HG03457 (cell line): ENCODE results near the gene SPAG6.
"Not testable (repeated sequence)": the region's sequence is repeated elsewhere in the genome, so short reads cannot be mapped to it uniquely, and the experiment has no call there.

ENCODE experiments used
- ATAC-seq: cut with Tn5 transposase; IDR thresholded peaks from one replicate; pipeline ENCODE4 v1.9.1; 2021; ENCODE audit warnings: moderate number of reproducible peaks; ENCODE audit not compliant: unreplicated experiment

SPAG6 gene

DNA sequence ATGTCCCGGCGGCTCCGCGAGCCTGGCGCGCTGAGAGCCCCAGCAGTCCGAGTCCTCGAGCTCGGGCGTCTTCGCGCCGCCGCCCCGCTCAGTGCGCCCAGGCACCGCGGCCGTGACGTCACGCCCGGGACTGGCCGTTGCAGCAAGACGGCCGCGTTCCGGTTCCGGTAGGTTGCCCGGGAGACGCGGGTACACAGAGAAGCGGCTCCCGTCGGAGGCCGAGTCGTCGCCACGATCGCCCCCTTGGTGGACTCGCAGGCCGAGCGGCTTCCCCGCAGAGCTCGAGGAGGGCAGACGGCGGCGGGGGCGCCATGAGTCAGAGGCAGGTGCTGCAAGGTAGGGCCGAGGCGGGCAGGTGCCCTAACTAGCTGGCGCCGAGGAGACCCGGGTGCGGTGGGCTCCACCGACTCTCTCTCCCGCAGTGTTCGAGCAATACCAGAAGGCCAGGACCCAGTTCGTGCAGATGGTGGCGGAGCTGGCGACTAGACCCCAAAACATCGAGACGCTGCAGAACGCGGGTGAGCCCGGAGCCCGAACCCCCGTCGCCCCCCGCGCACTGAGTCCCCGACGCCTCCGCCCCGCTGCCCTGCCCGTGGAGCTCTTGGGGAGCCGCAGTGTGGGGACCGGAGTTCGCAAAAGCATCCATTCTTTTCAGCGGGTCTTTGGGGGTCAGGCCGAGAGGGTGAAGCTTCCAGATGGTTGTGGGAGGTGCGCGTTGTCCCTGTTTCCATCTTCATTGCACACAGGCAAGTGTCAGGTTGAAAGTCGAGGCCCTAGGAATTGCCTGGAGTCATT lies at the start of gene SPAG6:
TSS of gene SPAG6 (plus strand) at position 196 of the 795 bp plus-strand sequence. CDS start at position 312, 116 bp downstream.
- no peak for ATAC-seq

DNA sequence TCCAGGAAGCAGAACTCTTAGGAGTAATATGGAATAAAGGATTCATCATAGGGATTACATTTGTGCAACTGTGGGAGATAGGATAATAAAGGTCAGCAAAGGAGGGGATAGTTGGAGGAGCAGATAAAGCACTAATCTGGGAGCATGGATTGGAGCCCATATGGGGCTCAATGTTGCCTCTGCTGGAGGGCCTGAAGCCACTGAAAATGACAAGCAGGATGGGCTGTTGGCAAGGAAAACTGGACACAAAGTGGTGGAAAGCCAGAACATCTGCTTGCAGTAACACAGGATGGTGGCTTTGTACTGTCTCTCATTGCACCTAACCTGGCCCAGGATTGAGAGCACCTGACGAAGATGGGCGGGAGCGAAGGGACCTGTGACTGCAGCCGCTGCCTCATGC lies 44.1 kb upstream of the SPAG6 start:
- no peak for ATAC-seq

GRCh38 chr10:22303461-22303860 lies 41.8 kb upstream of the SPAG6 start:
- no peak for ATAC-seq

- ATAC-seq, result no peak
These were observed 39.6 kb upstream of the SPAG6 start for GRCh38 chr10:22305721-22306120.

DNA sequence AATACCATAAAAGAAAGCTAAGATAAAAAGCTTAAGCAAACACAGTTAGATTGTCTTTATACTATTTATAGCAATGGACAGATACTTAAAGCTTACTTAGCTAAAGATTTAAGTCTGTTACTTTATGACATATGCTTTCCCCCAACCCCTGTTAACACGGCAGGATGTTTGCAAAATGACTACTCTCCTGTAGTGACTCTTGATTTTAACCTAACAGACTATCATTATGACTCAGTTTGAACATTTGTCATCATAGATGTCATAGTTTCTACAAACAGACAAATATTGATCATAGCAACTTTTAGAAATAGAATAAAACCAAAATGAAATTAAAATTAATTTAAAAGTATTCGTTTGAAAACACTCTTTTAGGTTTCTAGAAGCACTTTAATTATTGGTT lies 36.9 kb upstream of the SPAG6 start:
- ATAC-seq, result no peak

GRCh38 chr10:22309180-22310000 lies 35.9 kb upstream of the SPAG6 start:
- no peak for ATAC-seq

DNA sequence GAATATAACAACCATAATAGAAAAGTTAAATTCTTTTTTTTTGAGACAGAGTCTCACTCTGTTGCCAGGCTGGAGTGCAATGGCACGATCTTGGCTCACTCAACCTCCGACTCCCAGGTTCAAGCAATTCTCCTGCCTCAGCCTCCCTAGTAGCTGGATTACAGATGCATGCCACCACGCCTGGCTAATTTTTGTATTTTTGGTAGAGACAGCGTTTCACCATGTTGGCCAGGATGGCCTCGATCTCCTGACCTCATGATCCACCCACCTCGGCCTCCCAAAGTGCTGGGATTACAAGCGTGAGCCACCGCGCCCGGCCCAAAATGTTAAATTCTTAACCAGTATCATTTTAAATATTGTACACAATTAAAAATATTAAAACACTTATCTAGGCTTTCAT lies 35.3 kb upstream of the SPAG6 start:
- ATAC-seq, result not testable (repeated sequence)

DNA sequence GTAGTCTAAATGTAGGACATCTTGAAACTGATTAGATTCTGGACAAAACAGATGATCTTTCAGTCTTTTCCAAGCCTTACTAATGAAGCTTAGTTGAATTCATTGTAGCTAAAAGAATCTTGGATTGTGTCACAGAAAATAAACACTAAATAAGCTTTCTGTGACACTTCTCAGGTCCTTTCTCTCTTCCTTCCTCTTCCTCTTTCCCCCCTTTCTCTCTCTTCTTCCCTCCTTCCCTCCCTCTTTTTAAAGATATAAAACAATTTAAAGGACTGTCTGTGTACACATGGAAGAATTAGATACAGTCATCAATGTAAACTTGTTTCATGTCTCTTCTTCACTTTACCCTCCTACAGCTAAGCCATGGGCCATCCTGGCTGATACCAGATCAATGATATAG lies 34.4 kb upstream of the SPAG6 start:
- no peak for ATAC-seq

DNA sequence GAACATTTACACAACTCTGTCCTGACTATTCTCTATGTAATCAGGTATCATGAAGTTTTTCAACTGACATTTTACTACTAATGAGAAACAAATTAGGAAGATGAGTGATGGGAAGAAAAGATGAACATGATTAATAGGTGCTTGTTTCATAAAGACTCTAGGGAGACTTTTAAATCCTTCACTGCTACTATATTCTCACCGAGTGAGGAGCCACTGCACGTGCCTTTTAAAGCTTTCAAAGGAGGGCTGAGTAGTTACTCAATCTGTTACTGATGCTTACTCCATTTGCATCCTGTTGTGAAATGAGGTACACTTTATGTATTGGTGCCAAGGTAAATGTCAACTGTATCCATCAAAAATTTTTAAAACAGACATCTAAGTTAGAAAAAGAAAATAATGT lies 30.4 kb upstream of the SPAG6 start:
- ATAC-seq, result no peak

- peak; percentile 18 for ATAC-seq
These were observed 29.6 kb upstream of the SPAG6 start for GRCh38 chr10:22315455-22316285.

GRCh38 chr10:22316286-22317075 lies 28.8 kb upstream of the SPAG6 start, which contains the start of gene COMMD3:
Gene COMMD3, plus strand, starts transcription at chr10:22316388. Its CDS starts 30 bp downstream, at chr10:22316418.
- peak; percentile 62 for ATAC-seq

DNA sequence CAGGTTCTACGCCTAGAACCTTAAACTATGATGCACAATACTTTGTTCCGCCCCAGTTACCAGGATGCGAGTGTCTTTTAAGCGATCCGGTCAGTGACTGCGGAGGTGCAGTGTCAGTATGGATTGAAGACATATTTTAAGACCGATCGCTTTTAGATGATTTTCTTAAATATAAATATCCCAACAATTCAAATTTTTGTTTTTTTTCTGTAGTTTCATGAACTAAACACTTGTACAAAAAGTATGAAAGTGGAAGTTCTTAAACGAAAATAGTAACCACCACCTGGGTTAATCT lies 28.3 kb upstream of the SPAG6 start:
- peak; percentile 17 for ATAC-seq

- ATAC-seq, result no peak
These were observed 27.3 kb upstream of the SPAG6 start for GRCh38 chr10:22317771-22318565.

GRCh38 chr10:22318772-22319171 lies 26.5 kb upstream of the SPAG6 start:
- ATAC-seq, result no peak

- ATAC-seq, result no peak
These were observed 25.7 kb upstream of the SPAG6 start for GRCh38 chr10:22319547-22319979.

DNA sequence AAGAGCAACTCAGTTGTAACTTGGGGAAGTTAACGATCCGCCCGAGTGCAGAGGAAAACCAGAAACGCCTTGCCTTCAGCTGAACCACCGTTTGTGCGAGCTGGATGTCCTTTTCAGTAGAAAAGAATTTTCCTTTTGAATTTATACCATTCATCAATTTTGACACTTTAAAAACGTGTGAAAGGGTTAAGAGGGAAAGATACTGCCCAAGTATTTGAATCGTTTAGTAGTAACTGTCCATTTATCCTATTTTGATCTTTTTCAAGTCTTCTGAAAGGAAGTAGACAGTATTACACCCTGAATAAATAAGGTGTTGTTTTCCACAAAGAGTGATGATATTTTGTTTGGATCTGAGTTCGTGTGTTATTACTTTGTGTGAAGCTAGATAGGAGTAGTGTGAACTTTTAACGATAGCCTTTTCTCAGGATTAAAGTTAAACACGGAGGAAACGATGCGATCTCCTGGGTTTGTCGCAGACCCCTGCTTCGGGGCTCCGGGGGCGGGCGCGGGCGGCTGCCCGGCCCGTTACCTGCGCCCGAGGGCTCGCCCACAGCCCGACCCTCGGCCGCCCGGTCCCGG lies 25.2 kb upstream of the SPAG6 start:
- ATAC-seq, result no peak

DNA sequence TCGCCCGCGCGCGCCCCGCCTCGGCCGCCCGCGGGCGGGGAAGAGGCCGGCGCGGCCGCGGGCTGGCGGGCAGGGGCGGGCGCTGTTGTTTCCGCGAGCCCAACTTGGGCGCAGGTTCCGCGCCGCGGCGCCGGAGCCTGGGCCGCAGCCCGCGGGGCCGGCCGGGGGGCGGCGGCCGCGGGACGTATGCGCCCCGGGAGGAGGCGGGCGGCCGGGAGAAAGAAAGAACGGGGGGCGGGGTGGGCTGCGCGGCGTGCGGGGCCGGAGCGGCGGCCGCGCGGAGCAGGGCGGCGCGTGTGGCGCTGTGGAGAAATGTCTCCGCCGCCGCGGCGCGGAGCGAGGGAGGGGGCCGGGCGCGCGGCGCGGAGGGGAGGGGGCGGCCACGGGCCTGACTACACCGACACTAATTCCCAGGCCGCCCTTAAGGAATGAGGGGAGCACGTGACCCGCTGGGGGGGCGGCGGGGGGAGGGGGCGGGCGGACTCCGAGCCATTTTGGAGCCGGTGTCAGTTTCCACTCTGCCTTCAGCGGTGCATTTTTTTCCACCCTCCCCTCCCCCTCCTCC lies 24.6 kb upstream of the SPAG6 start, which contains the start of gene BMI1:
TSS of gene BMI1 (plus strand) at position 509 of the 565 bp plus-strand sequence. CDS start 5,351 bp downstream, outside the sequence.
- no peak for ATAC-seq

DNA sequence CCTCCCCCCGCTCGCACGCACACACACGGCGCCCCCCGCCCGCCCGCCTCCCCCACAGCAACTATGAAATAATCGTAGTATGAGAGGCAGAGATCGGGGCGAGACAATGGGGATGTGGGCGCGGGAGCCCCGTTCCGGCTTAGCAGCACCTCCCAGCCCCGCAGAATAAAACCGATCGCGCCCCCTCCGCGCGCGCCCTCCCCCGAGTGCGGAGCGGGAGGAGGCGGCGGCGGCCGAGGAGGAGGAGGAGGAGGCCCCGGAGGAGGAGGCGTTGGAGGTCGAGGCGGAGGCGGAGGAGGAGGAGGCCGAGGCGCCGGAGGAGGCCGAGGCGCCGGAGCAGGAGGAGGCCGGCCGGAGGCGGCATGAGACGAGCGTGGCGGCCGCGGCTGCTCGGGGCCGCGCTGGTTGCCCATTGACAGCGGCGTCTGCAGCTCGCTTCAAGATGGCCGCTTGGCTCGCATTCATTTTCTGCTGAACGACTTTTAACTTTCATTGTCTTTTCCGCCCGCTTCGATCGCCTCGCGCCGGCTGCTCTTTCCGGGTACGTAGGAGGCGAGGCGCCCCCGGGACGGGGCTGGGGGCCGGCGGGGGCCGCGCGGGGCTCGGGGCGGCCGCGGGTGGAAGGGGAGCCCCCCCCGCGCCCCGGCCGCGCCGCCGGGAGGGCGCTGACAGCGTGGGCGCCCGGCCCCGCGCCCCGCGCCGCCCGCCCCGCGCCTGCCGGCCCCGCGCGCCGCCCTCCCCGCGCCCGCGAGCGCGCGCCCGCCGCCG lies 24.0 kb upstream of the SPAG6 start:
- no peak for ATAC-seq
